Activated T-helper 1 cell treated with anti-CD3 and anti-CD28 coated beads, Interleukin-12 subunit alpha, Interleukin-12 subunit beta, Interleukin-2, Interleukin-4 antibody, amounts not matched to agents 30 ng/mL and 10 ng/mL and 1 ng/mL, durations not matched to agents 14 hours and 24 hours and 36 hours (primary cell): ENCODE measurements around the gene RNF111. TPM values are rescaled to one million over a fixed set of nuclear protein-coding genes. Genes with fewer than 3 reads are reported as not detected.
A peak's percentile ranks its signal among the peaks of the same experiment; 100 is the strongest.

Experiments
- DNase-seq: peaks from one replicate; pipeline ENCODE4 v3.0.0; 2021; ENCODE audit warnings: low spot score
- H3K27ac Mint-ChIP-seq: one replicate; pipeline ENCODE4 v1.8.0; 2021; ENCODE audit warnings: mild to moderate bottlenecking, mixed read lengths
- H3K27me3 Mint-ChIP-seq: one replicate; pipeline ENCODE4 v1.8.0; 2022; ENCODE audit warnings: mild to moderate bottlenecking, moderate library complexity, mixed read lengths; ENCODE audit not compliant: insufficient read depth
- H3K36me3 Mint-ChIP-seq: one replicate; pipeline ENCODE4 v1.8.0; 2021; ENCODE audit warnings: low read depth, mixed read lengths
- H3K4me1 Mint-ChIP-seq: one replicate; pipeline ENCODE4 v1.8.0; 2021; ENCODE audit warnings: low read depth, mixed read lengths
- H3K4me3 Mint-ChIP-seq: one replicate; pipeline ENCODE4 v1.8.0; 2021; ENCODE audit warnings: mild to moderate bottlenecking, moderate library complexity, mixed read lengths
- H3K9me3 Mint-ChIP-seq: one replicate; pipeline ENCODE4 v1.8.0; 2021; ENCODE audit warnings: mixed read lengths
- intact Hi-C: fragments of 100-400 bp; cut with micrococcal nuclease; formaldehyde crosslinking; loops from one replicate; pipeline ENCODE4 v1.15.1; 2024
- total RNA-seq: library from RNA; stranded (reverse); gene quantifications from 2 replicates; pipeline ENCODE4 v1.2.3, GENCODE V29; 2022

RNF111 gene
- total RNA-seq = 35.3 and 38.0 TPM in 2 replicates

- Mint-ChIP-seq H3K27ac (peak within 1 kb of the TSS; percentile 94), H3K36me3 (peaks cover 11% of the 10 kb centered on the region), H3K9me3 (no peaks in the 10 kb centered on the region), H3K4me1 (peaks cover 47% of the 10 kb centered on the region), H3K4me3 (peak within 1 kb of the TSS; percentile 96), H3K27me3 (peaks cover 4% of the 10 kb centered on the region)
- intact Hi-C loops = loop anchor here (1.0 to 10.0 kb wide), 8 partner anchors 8 to 697 kb away; partner anchors contain the start of genes BNIP2, CCNB2, GTF2A2 and MINDY2
- DNase-seq = peak; percentile 85
Measured at GRCh38 chr15:58987491-58988005, at the start of gene RNF111. Gene RNF111 (plus strand): TSS chr15:58987663. CDS start chr15:59030823, 43,160 bp downstream.

DNA sequence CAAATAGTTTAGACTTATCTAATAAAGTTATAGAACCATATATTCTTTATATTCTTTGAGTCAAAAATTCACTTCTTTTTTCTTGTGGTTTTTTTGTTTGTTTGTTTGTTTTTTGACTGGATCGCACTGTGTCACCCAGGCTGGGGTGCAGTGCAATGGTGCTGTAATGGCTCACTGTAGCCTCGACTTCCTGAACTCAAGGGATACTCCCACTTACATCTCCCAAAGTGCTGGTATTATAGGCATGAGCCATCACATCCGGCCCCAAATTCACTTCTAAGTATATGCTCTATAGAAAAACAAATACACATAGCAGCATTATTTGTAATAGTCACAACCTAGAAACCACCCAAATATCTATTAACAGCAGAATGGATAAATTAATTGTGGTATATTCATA, 40.3 kb upstream of the RNF111 start:
- no peak overlapping the region for H3K27ac Mint-ChIP-seq
- no peaks in the 10 kb centered on the region for H3K9me3 Mint-ChIP-seq
- DNase-seq = no peak
- intact Hi-C loops = no loop called here
- H3K36me3 Mint-ChIP-seq = no peaks in the 10 kb centered on the region
- peaks cover 2% of the 10 kb centered on the region for H3K4me1 Mint-ChIP-seq
- H3K4me3 Mint-ChIP-seq = no peak overlapping the region
- no peaks in the 10 kb centered on the region for H3K27me3 Mint-ChIP-seq

DNA sequence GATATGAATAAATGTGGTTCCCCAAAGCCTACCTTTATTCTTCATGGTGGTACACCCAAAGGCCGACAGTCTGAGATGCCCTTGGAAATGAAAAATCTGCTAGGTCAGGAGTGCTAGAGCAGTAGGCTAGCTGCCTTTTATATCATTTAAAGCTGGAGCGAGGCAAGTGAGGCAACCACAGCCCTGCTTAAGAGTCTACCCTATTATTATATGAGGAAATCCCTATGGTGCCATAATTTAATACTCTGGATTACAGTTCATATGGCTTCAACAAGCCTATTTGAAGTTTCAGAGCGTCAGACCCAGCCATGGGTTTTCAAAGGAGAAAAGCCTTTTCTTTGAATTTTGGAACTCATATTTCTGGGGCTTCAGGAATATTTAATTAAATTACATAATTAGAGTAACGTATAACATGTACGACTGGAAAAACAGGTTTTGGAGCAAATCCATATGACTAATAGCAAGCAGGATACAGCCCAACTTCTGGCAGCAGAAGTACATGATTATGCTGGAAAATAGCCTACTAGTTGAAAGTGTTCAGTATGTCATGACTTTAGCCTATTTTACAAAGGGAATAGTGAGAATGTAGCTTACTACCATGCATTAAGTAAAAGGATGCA, 36.0 kb upstream of the RNF111 start:
- no peak overlapping the region for H3K27ac Mint-ChIP-seq
- intact Hi-C loops = loop anchor here (10.0 kb wide), 1 partner anchor 727 kb away; no protein-coding TSS in a partner anchor
- H3K4me3 Mint-ChIP-seq = no peak overlapping the region
- peaks cover 4% of the 10 kb centered on the region for H3K27me3 Mint-ChIP-seq
- no peaks in the 10 kb centered on the region for H3K36me3 Mint-ChIP-seq
- H3K9me3 Mint-ChIP-seq = no peaks in the 10 kb centered on the region
- H3K4me1 Mint-ChIP-seq = peaks cover 15% of the 10 kb centered on the region
- no peak for DNase-seq

DNA sequence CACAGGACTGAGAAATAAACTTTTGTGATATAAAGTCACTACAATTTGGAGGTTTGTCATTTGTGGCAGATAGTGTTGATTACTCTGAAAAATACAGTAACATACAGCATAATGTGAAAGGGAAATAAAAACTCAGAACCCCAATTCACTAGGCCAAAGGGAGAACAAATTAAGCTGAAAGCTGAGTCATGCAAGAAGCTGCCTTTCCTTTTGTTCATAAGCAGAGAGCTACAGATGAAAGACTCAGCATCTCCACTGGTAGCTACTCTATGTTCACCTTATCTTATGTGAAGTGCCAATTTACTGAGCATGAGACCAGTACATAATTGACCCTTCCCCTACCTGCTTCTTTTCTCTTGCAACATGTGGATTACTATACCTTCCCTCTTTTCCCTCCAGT, 34.7 kb upstream of the RNF111 start:
- Mint-ChIP-seq H3K27me3 (peaks cover 4% of the 10 kb centered on the region), H3K9me3 (no peaks in the 10 kb centered on the region), H3K4me1 (peaks cover 20% of the 10 kb centered on the region), H3K4me3 (no peak overlapping the region), H3K36me3 (no peaks in the 10 kb centered on the region), H3K27ac (no peak overlapping the region)
- intact Hi-C loops = loop anchor here (10.0 kb wide), 1 partner anchor 728 kb away; no protein-coding TSS in a partner anchor
- DNase-seq = no peak

DNA sequence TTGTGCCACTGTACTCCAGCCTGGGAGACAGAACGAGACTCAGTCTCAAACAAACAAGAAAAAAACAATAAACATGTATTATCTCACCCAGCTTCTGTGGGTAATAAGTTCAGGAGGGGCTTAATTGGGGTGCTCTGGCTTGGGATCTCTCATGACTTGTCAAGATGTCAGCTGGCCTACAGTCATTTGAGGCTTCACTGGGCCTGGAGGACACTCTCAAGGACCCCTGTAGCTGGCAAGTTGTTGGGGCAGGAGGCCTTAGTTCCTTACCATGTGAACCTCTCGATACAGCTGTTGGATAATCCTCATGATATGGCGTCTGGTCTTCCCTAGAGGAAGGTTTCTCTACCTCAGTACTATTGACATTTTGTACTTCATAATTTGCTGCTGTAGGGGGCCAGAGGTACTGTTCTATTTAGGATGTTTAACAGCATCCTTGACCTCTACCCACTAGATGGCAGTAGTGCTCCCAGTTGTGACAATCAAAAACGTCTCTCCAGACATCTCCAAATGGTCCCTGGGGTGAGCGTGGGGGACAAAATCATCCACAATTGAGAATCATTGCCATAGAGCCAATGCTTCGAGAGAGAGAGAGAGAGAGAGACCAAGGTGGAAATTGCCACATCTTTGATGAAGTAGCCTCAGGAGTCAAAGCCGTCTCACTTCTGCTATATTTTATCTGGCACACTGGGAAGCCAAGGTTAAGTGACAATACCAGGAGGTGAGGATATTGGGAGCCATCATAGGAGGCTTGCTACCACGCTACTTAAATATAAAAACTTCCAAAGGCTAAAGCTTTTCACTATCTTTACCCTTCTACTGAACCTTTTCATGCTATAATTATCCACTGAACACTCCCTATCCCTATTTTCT, 30.1 kb upstream of the RNF111 start:
- peak; percentile 45 for DNase-seq
- H3K4me1 Mint-ChIP-seq = peaks cover 17% of the 10 kb centered on the region
- intact Hi-C loops = loop anchor here (1.0 to 10.0 kb wide), 5 partner anchors 22 to 733 kb away; no protein-coding TSS in a partner anchor
- H3K9me3 Mint-ChIP-seq = no peaks in the 10 kb centered on the region
- no peak overlapping the region for H3K27ac Mint-ChIP-seq
- no peak overlapping the region for H3K4me3 Mint-ChIP-seq
- H3K36me3 Mint-ChIP-seq = no peaks in the 10 kb centered on the region
- H3K27me3 Mint-ChIP-seq = peaks cover 11% of the 10 kb centered on the region

DNA sequence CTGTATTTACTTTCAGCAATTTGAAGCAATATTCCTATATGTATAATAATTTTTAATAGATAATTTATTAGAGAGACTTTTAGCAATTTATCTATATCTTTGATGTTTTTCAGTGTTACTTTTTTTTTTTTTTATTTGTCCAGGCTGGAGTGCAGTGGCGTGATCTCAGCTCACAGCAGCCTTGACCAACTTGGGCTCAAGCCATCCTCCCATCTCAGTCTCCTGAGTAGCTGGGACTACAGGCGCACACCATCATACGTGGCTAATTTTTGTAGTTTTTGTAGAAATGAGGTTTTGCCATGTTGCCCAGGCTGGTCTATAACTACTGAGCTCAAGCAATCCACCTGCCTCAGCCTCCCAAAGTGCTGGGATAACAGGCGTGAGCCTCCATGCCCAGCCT, 28.7 kb upstream of the RNF111 start:
- H3K27me3 Mint-ChIP-seq = peaks cover 11% of the 10 kb centered on the region
- no peak overlapping the region for H3K27ac Mint-ChIP-seq
- H3K9me3 Mint-ChIP-seq = no peaks in the 10 kb centered on the region
- H3K4me3 Mint-ChIP-seq = no peak overlapping the region
- DNase-seq = no peak
- H3K36me3 Mint-ChIP-seq = no peaks in the 10 kb centered on the region
- intact Hi-C loops = loop anchor here (10.0 kb wide), 1 partner anchor 734 kb away; no protein-coding TSS in a partner anchor
- peaks cover 5% of the 10 kb centered on the region for H3K4me1 Mint-ChIP-seq

- Mint-ChIP-seq H3K4me3 (no peak overlapping the region), H3K9me3 (no peaks in the 10 kb centered on the region), H3K27ac (no peak overlapping the region), H3K27me3 (peaks cover 7% of the 10 kb centered on the region), H3K4me1 (peaks cover 5% of the 10 kb centered on the region), H3K36me3 (no peaks in the 10 kb centered on the region)
- intact Hi-C loops = no loop called here
- DNase-seq = no peak
Measured at GRCh38 chr15:58962136-58962535, 25.3 kb upstream of the RNF111 start.

DNA sequence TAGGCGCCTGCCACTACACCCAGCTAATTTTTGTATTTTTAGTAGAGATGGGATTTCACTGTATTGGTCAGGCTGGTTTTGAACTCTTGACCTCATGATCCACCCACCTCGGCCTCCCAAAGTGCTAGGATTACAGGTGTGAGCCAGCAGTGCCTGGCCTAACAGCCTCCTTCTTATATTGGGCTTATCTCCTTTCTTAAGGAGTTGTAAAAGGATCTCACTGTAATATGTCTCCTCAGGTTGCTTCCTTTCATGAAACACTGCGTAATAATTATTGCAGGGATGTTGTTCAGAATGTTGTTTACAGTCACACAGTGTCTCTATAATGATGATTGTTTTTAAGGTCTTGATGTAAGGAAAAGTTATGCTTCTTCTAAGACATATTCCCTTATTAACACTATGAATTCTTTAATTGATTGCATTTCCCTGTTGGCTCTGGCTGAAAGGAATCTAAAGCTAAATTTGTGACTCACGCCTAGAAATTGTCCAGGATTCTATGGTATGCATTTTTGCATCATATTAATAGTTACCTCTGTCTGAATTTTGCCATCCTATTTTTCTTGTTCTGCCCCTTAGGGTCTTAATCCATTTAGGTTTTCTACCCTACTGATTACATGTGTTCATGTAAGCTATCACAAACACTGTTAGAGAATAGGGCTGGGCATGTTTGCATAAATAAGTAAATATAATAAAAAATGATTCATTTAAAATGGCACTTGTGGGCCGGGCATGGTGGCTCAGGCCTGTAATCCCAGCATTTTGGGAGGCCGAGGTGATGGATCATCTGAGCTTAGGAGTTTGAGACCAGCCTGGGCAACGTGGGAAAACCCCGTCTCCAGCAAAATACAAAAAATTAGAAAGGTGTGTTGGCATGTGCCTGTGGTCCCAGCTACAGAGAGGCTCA, 24.5 kb upstream of the RNF111 start:
- Mint-ChIP-seq H3K4me3 (no peak overlapping the region), H3K9me3 (no peaks in the 10 kb centered on the region), H3K27me3 (peaks cover 7% of the 10 kb centered on the region), H3K27ac (no peak overlapping the region), H3K4me1 (no peaks in the 10 kb centered on the region), H3K36me3 (no peaks in the 10 kb centered on the region)
- DNase-seq = no peak
- intact Hi-C loops = no loop called here

DNA sequence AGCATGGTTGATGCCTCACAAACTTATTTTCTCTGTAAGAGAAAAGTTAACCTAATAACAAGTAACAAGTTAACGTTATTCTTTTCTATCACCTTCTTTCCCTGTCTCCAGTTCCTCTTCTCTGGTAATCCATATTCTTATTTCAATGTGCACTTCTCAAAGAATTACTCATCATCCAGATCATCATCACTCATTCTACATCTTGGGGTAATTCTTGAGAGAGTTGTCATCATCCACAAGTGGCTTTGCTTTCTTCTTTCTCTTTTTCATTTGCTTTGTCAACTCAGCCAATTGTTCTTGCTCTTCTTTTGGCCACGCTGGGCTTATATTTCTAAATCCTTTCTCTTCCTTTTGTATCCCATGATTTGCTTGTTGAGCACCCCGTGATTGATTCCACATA, 20.8 kb upstream of the RNF111 start:
- Mint-ChIP-seq H3K27ac (no peak overlapping the region), H3K27me3 (peaks cover 6% of the 10 kb centered on the region), H3K4me1 (no peaks in the 10 kb centered on the region), H3K4me3 (no peak overlapping the region), H3K9me3 (no peaks in the 10 kb centered on the region), H3K36me3 (no peaks in the 10 kb centered on the region)
- DNase-seq = no peak
- intact Hi-C loops = no loop called here

DNA sequence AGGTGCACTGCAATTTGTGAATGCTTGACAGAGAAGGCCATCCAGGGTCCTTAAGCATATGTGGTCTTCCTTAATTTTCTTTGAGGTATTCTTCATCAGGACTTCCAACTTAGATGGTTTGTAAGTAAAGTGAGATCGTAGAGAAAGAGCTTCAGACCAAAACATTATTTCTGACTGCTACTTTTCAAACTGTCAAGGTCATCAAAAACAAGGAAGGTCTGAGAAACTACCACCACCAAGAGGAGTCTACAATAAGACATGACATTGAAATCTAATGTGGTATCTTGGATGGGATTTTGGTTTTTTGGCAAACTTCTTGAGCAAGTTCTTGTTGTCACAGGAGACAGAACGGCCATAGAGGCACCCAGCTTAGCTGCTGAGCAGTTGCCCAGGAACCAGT, 20.0 kb upstream of the RNF111 start:
- H3K36me3 Mint-ChIP-seq = no peaks in the 10 kb centered on the region
- no peaks in the 10 kb centered on the region for H3K4me1 Mint-ChIP-seq
- peaks cover 11% of the 10 kb centered on the region for H3K27me3 Mint-ChIP-seq
- intact Hi-C loops = no loop called here
- H3K4me3 Mint-ChIP-seq = no peak overlapping the region
- H3K27ac Mint-ChIP-seq = no peak overlapping the region
- H3K9me3 Mint-ChIP-seq = no peaks in the 10 kb centered on the region
- no peak for DNase-seq

GRCh38 chr15:58977887-58978286, 9.6 kb upstream of the RNF111 start:
- Mint-ChIP-seq H3K4me3 (no peak overlapping the region), H3K27ac (no peak overlapping the region), H3K27me3 (peaks cover 10% of the 10 kb centered on the region), H3K9me3 (no peaks in the 10 kb centered on the region), H3K36me3 (no peaks in the 10 kb centered on the region), H3K4me1 (peaks cover 47% of the 10 kb centered on the region)
- intact Hi-C loops = loop anchor here (2.0 kb wide), 1 partner anchor 127 kb away; the partner anchor contains the start of gene CCNB2
- no peak for DNase-seq

DNA sequence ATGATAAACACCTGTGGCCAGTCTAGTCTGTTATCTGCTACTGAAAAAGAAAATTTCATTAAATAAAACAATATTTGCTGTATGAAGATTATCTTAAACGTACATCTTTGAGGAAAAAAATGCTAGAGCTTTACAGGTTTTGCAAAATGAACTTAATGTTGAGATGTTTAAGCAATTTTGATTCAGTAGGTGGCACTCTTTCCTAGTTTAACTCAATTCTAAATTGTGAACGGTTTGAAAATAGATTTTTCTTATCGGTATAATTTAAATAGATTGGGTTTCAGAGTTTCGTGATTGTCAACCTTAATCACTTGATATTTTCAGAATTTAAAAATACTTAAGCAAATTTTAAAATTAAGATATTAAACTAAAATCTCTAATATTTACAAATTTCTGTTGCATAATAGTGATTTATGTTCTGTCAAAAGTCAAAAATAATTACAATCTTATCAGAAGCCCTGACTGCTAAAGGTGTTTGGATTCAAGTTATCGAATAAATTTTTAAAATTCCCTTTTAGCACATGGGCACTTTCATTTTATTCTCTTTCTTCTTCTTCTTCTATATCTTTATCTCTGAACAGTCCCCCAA, 7.0 kb upstream of the RNF111 start:
- H3K27ac Mint-ChIP-seq = peak overlapping the region; percentile 14
- H3K4me1 Mint-ChIP-seq = peaks cover 50% of the 10 kb centered on the region
- intact Hi-C loops = loop anchor here (1.0 to 10.0 kb wide), 7 partner anchors 72 to 704 kb away; partner anchors contain the start of gene BNIP2
- DNase-seq = no peak
- H3K9me3 Mint-ChIP-seq = no peaks in the 10 kb centered on the region
- H3K27me3 Mint-ChIP-seq = peaks cover 8% of the 10 kb centered on the region
- H3K4me3 Mint-ChIP-seq = no peak overlapping the region
- no peaks in the 10 kb centered on the region for H3K36me3 Mint-ChIP-seq
